HG03103 (cell line): ENCODE results near the gene SMPD2.
"Not testable (repeated sequence)": the region's sequence is repeated elsewhere in the genome, so short reads cannot be mapped to it uniquely, and the experiment has no call there.

Experiments used
- ATAC-seq: cut with Tn5 transposase; IDR thresholded peaks from one replicate; pipeline ENCODE4 v1.9.1; 2021; ENCODE audit warnings: low read depth; ENCODE audit not compliant: unreplicated experiment

The SMPD2 gene

GRCh38 chr6:109460161-109460829 lies 19.8 kb downstream of the SMPD2 start:
- ATAC-seq, result no peak

GRCh38 chr6:109461205-109461604 lies 20.7 kb downstream of the SMPD2 start:
- ATAC-seq, result not testable (repeated sequence)

GRCh38 chr6:109461733-109462526 lies 21.4 kb downstream of the SMPD2 start:
- no peak for ATAC-seq

- no peak for ATAC-seq
Observed at GRCh38 chr6:109465772-109466171, 25.2 kb downstream of the SMPD2 start.

GRCh38 chr6:109466212-109466923 lies 25.8 kb downstream of the SMPD2 start:
- ATAC-seq, result no peak

GRCh38 chr6:109467696-109468095 lies 27.2 kb downstream of the SMPD2 start:
- ATAC-seq, result no peak

- ATAC-seq, result no peak
Observed at GRCh38 chr6:109469591-109470189, 29.2 kb downstream of the SMPD2 start.

GRCh38 chr6:109471105-109471810 lies 30.7 kb downstream of the SMPD2 start:
- ATAC-seq, result no peak

- no peak for ATAC-seq
Observed at GRCh38 chr6:109472132-109472995, 31.8 kb downstream of the SMPD2 start.

GRCh38 chr6:109473120-109473519 lies 32.6 kb downstream of the SMPD2 start:
- no peak for ATAC-seq

GRCh38 chr6:109474995-109475394 lies 34.5 kb downstream of the SMPD2 start:
- no peak for ATAC-seq

- no peak for ATAC-seq
Observed at GRCh38 chr6:109475625-109476024, 35.1 kb downstream of the SMPD2 start.

- no peak for ATAC-seq
Observed at GRCh38 chr6:109477184-109477583, 36.7 kb downstream of the SMPD2 start.

- no peak for ATAC-seq
Observed at GRCh38 chr6:109477725-109478124, 37.2 kb downstream of the SMPD2 start.

- no peak for ATAC-seq
Observed at GRCh38 chr6:109478222-109478805, 37.8 kb downstream of the SMPD2 start.

- ATAC-seq, result no peak
Observed at GRCh38 chr6:109478841-109479624, 38.5 kb downstream of the SMPD2 start.

GRCh38 chr6:109480993-109481480 lies 40.5 kb downstream of the SMPD2 start:
- ATAC-seq, result no peak
